Erythroblast (primary cell): ENCODE measurements around the gene YJEFN3.

Source experiments
- DNase-seq, 2 experiments: peaks; one replicate each; lab custom pipeline; 2025; lab: John Stamatoyannopoulos, UW
- GATA1 ChIP-seq: IDR thresholded peaks from 2 replicates; pipeline ENCODE4 v1.6.1; 2011; ENCODE audit warnings: low read depth, mild to moderate bottlenecking, control low read depth, low read length, moderate library complexity
- POLR2A ChIP-seq: IDR thresholded peaks from 2 replicates; pipeline ENCODE4 v1.6.1; 2011; ENCODE audit warnings: mild to moderate bottlenecking, low read length

The YJEFN3 gene

DNA sequence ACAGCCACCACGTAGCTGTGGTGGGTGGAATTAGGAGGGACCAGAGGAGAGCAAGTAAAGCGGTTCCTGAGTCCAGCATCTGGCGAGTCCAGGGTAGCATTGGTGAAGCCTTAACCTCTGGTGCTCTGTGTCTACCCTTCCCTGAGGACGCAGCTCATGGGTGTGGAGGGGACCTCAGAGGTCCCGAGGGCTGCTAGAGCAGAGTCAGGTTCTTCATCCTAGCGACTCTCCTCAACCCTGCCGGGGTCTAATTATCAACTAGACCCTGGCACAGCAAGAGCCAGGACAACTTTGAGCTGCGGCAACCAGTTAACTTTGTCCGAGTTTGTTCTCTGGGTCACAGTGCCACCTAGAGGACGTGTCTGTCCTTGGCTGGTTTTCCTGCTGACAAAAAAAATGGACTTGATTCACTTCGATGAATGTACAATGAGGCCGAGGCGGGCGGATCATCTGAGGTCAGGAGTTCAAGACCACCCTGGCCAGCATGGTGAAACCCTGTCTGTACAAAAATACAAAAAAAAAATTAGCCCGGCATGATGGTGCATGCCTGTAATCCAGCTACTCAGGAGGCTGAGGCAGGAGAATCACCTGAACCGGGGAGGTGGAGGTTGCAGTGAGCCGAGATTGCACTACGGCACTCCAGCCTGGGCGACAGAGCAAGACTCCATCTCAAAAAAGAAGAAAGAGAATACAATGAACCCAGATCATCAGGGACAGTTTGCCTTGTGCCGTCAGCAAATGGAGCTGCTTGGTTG lies 38.3 kb upstream of the YJEFN3 start:
- peak; percentile 85 to 92 for DNase-seq

DNA sequence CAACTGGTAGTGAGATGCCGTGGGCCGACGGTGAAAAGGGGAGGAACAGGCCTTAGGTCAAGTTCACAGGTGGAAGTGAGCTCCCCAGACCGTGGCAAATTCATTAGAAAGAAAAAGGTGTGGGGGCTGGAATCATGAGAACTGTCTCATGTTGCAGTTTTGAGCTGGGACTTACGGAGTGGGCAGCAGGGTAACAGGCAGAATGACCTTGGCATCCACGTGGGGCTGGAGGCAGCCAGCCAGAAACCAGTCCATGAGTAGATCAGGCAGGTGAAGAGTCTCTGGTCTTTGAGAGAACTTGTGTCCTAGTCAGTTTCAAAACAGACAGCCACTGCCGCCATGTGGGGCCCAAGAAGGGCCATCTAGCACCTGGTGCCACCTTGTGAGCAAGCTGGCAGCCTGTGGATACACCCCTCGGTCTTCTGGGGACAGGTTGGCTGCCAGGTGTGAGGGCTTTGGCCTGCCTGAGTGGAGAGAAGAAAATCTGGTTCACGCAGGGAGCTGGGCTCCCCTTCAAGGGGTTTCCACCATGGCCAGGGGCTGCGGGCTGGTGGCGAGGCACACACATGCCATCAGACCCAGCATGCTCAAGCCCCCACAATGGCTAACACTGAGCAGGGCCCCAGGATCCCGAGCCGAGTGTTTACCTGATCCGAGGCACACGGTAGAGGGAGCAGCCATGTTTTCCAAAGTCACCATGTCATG lies 37.2 kb upstream of the YJEFN3 start:
- no peak for DNase-seq
- no peak for TF ChIP-seq GATA1
- no peak for TF ChIP-seq POLR2A

More for the DNA sequence above, 38.3 kb upstream of the YJEFN3 start:
- TF ChIP-seq GATA1 (no peak), POLR2A (no peak)

DNA sequence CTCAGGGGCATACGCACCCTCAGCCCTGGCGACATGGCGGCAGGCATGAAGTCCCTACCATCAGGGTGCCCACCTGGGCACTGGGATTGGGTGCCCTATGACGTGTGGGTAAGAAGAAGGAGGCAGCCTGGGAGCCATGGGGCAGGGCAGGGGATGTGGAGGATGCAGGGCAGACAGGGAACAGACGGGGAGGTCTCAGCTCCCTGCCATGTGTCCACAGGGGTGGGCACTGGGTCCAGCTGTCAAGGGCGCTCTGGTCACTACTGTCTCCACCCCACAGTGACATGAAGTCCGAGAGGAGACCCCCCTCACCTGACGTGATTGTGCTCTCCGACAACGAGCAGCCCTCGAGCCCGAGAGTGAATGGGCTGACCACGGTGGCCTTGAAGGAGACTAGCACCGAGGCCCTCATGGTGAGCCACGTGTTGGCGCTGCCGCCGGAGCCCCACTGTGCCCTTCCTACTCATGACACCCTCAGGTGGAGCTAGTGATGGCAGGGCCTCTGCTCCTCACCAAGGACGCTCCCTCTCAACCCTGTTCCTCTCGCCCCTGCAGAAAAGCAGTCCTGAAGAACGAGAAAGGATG lies 36.6 kb upstream of the YJEFN3 start:
- no peak for DNase-seq
- no peak for TF ChIP-seq POLR2A
- no peak for TF ChIP-seq GATA1

DNA sequence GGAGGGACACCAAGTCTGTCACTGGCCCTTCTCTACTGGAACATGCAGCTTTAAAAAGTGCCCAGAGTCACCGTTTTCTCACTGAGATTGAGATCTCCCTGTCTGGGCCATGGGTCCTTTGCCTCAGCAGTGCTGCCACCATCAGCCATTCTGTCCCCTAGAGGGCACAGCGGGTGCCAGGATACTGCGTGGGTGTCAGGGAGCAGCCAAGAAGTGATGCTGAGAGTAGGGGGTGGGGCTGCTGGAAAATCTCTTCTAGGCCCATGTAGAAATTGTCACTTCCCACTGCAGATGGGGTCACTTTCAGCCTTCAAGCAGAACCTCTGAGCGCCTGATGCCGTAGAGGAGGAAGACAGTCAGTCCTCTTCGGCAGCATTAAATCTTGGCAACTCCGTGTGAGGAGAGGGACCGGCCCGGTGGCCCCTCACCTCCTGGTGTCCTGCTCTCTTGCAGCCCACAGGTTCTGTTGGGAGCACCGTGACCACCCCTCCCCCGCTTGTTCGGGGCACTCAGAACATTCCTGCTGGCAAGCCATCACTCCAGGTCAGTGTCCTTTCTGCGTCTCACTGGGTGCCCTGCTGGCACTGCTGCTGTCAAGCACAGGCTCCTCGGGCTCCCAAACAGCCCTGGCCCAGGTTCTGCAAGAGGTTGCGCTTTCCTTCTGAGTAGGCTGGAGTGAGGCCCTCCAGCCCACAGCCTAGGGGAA lies 34.7 kb upstream of the YJEFN3 start:
- DNase-seq = no peak
- TF ChIP-seq POLR2A (no peak), GATA1 (no peak)

DNA sequence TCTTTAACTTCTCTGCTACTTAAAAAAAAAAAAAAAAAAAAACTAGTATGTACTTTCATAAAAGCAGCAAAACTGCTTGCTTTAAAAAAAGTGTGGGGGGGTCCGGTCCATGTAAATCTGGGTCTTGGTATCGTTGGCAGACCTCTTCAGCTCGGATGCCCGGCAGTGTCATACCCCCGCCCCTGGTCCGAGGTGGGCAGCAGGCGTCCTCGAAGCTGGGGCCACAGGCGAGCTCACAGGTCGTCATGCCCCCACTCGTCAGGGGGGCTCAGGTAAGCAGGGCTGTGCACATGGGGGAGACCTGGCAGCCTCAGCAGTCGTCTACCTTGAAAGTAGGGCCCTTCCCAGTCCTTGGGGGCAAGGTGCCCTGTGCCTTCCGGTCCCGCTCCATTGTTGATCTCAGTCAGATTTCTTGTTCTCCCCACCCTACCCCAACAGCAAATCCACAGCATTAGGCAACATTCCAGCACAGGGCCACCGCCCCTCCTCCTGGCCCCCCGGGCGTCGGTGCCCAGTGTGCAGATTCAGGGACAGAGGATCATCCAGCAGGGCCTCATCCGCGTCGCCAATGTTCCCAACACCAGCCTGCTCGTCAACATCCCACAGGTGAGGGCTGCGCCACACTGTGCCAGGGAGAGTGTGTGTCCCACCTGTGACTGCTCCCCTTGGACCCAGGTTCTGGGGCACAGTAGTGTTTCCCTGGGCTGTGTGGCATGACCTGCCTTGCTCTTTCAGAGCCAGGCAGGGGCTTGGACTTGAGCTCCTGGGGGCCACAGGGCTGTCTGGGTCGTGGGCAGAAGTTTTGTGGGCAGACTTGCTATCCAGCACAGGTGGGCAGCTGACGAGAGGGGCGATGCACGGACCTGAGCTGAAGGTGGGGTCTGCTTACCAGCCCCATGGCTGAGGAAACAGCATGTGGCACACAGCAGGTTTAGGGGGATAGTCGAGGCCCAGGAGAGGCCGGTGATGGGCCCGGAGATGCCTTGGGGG lies 32.8 kb upstream of the YJEFN3 start:
- DNase-seq = no peak
- TF ChIP-seq POLR2A (no peak), GATA1 (no peak)

DNA sequence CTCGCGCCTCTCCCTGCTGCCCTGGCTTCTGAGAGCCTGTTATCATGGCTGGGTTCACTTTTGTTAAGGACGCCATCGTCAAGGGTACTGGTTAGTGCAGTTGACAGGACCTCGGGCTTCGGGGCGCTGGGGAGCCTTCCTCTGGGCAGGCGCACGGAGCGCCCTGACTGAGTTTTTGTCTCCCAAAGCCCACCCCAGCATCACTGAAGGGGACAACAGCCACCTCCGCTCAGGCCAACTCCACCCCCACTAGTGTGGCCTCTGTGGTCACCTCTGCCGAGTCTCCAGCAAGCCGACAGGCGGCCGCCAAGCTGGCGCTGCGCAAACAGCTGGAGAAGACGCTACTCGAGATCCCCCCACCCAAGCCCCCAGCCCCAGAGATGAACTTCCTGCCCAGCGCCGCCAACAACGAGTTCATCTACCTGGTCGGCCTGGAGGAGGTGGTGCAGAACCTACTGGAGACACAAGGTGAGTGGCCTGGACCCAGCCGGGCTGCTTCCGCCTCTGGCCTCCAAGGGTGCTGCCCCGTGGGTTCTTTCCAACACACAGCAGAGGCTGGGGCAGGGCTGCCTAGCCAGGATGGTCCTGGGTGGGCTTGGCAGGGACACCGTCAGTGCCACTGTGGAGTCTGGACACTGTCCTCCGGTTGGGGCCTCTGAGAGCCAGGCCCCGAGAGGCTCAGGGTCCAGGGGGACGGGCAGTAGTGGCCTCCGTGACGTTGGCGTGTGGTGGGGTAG lies 30.3 kb upstream of the YJEFN3 start:
- TF ChIP-seq POLR2A (no peak), GATA1 (no peak)
- DNase-seq = no peak

DNA sequence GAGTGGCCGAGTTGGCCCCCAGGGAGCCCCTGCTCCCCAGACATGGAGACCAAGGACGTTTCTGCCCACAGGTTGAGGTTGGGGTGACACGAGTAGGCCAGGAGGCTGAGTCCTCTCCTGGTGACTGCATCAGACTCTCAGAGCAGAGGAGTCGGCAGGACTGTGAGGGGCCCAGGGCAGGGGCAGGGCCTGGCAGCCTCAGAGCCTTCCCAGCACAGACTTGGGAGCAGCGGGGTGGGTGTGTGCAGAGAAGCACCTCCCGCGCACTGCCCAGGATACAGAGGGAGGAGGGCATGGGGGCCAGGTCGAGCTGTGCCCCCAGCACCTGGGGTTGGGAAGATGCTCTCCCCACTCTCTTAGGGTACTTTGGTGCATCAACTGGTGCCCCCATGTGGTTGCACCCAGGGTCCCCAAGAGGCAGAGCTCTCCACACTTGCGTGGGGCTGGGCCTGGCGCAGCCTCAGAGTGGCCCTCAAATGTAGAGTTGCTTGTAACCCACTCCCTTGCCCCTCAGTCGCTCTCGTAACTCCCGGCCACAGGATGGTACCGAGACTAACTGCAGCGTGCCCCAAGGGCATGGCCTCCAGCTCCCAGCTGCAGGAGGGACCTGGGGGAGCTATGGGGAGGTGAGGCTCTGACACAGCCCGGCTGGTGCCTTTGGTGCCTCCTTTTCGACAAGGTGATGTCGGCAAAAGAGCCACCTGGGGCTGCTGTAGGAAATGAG lies 29.3 kb upstream of the YJEFN3 start:
- TF ChIP-seq POLR2A = no peak
- TF ChIP-seq GATA1 = no peak
- DNase-seq = no peak

DNA sequence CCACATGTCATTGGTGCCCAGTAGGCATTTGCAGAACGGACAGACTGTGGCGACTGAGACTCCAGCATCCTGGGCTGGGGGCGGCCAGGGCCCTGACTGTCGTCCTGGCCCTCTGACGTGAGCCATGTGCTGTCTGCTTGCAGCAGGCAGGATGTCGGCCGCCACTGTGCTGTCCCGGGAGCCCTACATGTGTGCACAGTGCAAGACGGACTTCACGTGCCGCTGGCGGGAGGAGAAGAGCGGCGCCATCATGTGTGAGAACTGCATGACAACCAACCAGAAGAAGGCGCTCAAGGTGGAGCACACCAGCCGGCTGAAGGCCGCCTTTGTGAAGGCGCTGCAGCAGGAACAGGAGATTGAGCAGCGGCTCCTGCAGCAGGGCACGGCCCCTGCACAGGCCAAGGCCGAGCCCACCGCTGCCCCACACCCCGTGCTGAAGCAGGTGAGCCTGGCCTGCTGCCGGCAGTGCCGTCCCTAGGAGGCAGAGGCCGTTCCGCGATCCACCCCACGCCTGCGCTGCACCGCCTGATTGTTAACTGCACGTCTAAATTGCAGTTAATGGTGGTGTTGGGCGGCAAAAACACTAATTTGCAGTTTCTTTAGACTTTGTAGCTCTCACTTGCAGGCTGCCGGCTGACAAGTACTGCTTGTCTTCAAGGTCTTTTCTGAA lies 27.6 kb upstream of the YJEFN3 start:
- no peak for DNase-seq
- TF ChIP-seq POLR2A (no peak), GATA1 (no peak)

DNA sequence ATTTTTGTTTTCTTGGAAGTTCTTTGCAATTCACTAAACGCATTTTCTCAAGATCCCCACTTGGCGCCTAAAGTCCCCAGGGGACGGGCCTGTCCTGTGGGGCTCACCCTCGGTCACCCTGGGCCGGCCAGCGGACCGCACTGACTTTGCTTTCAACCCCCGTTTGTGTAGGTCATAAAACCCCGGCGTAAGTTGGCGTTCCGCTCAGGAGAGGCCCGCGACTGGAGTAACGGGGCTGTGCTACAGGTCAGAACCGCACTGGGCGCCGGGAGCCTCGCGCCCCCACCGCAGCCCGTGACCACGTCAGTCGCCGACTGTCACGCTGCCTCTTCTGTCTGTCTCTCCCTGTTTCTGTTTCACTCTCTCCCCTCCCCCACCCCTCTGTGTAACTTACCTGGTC lies 26.9 kb upstream of the YJEFN3 start:
- no peak for DNase-seq
- TF ChIP-seq GATA1 = no peak
- no peak for TF ChIP-seq POLR2A

DNA sequence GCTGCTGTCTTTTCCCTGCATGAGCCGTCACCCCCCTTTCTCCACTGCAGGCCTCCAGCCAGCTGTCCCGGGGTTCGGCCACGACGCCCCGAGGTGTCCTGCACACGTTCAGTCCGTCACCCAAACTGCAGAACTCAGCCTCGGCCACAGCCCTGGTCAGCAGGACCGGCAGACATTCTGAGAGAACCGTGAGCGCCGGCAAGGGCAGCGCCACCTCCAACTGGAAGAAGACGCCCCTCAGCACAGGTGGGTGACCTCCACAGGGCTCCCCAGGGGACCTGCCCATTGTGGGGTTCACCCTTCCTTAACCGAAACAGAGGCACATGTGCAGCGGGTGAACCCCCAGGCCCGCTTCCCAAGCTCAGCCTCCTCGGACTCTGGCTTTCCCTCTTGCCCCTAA lies 26.4 kb upstream of the YJEFN3 start:
- TF ChIP-seq GATA1 (no peak), POLR2A (no peak)

DNA sequence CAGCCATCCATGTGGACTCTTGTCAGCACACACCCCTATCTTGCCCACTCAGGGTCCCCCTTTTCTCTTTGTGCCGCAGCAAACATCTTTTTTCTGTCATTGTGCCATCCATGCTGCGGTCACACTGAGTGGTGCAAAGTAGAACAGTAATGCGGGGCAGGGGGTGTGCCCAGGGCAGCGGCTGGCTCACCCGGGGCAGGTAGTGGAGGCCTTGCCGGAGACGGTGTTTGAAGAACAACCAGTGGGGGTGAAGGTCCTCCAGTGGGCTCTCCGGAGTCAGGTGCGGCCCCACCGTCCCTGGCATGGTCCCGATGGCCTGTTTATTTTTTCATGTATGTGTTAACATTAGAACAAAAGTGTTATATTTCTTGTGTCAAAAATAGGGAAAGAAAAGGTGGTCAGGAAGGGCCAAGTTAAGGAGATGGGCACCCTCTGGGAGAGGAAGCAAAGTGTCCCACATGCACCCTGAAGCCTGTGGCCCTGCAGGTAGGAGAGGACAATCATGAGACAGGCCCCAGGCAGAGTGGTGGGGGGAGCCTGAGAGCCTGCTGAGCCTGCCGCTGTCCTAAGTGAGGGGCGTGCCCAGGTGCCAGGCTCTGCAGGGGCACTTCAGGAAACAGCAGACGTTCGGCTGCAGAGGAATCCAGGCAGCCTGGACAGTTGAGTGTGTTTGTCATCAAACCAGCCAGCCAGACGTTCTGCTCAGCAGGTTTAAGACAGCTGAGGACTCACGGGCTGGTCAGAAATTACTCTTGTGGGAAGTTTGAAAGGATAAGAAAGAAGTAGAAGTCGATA lies 25.7 kb upstream of the YJEFN3 start:
- DNase-seq = no peak
- no peak for TF ChIP-seq POLR2A
- no peak for TF ChIP-seq GATA1

More for the DNA sequence above, 26.4 kb upstream of the YJEFN3 start:
- DNase-seq = no peak
